Stimulated activated CD4-positive, alpha-beta T cell treated with anti-CD3 and anti-CD28 coated beads, Interleukin-1b, Interleukin-23, amount 100 ng/mL, for 48 hours (primary cell): ENCODE measurements around the gene IGF1.

Source experiments
- DNase-seq: peaks from one replicate; pipeline ENCODE4 v3.0.0-alpha.2; 2020

The IGF1 gene

GRCh38 chr12:102480406-102480805 lies at the start of gene IGF1:
Gene IGF1 (minus strand): TSS chr12:102480563. CDS start chr12:102480381, 182 bp downstream.
- no peak for DNase-seq

GRCh38 chr12:102528111-102528510 lies 47.7 kb upstream of the IGF1 start:
- no peak for DNase-seq

GRCh38 chr12:102527171-102527720 lies 46.9 kb upstream of the IGF1 start:
- DNase-seq, result no peak

- DNase-seq, result no peak
These were observed 46.3 kb upstream of the IGF1 start for GRCh38 chr12:102526656-102527055.

- no peak for DNase-seq
These were observed 42.4 kb upstream of the IGF1 start for GRCh38 chr12:102522768-102523167.

GRCh38 chr12:102521662-102522277 lies 41.4 kb upstream of the IGF1 start:
- DNase-seq, result no peak

GRCh38 chr12:102518871-102519270 lies 38.5 kb upstream of the IGF1 start:
- DNase-seq, result no peak

GRCh38 chr12:102514696-102515095 lies 34.3 kb upstream of the IGF1 start:
- no peak for DNase-seq

- DNase-seq, result no peak
These were observed 33.4 kb upstream of the IGF1 start for GRCh38 chr12:102513739-102514138.

- DNase-seq, result no peak
These were observed 32.9 kb upstream of the IGF1 start for GRCh38 chr12:102513272-102513671.

- DNase-seq, result no peak
These were observed 32.2 kb upstream of the IGF1 start for GRCh38 chr12:102512523-102512922.

GRCh38 chr12:102511575-102511974 lies 31.2 kb upstream of the IGF1 start:
- DNase-seq, result no peak

- no peak for DNase-seq
These were observed 30.1 kb upstream of the IGF1 start for GRCh38 chr12:102510463-102510862.

GRCh38 chr12:102510031-102510430 lies 29.7 kb upstream of the IGF1 start:
- no peak for DNase-seq

- DNase-seq, result no peak
These were observed 28.8 kb upstream of the IGF1 start for GRCh38 chr12:102509123-102509626.

- DNase-seq, result no peak
These were observed 27.7 kb upstream of the IGF1 start for GRCh38 chr12:102508052-102508451.

GRCh38 chr12:102507301-102507700 lies 26.9 kb upstream of the IGF1 start:
- no peak for DNase-seq

GRCh38 chr12:102504871-102505270 lies 24.5 kb upstream of the IGF1 start:
- no peak for DNase-seq

- no peak for DNase-seq
These were observed 23.9 kb upstream of the IGF1 start for GRCh38 chr12:102504280-102504679.

GRCh38 chr12:102503831-102504230 lies 23.5 kb upstream of the IGF1 start:
- no peak for DNase-seq

- DNase-seq, result no peak
These were observed 22.8 kb upstream of the IGF1 start for GRCh38 chr12:102503056-102503681.

- DNase-seq, result no peak
These were observed 21.4 kb upstream of the IGF1 start for GRCh38 chr12:102501773-102502172.

GRCh38 chr12:102498471-102498870 lies 18.1 kb upstream of the IGF1 start:
- no peak for DNase-seq

GRCh38 chr12:102497743-102498142 lies 17.4 kb upstream of the IGF1 start:
- no peak for DNase-seq
